HG03097 (cell line): Measurements from ENCODE around the gene SGCE.
A peak's percentile ranks its signal among the peaks of the same experiment; 100 is the strongest.

Source experiments
- ATAC-seq: cut with Tn5 transposase; IDR thresholded peaks from one replicate; pipeline ENCODE4 v1.9.1; 2021; ENCODE audit not compliant: unreplicated experiment, low FRiP score

The SGCE gene

GRCh38 chr7:94632338-94633013 lies 23.5 kb downstream of the SGCE start:
- no peak for ATAC-seq

- no peak for ATAC-seq
Measured at GRCh38 chr7:94630855-94631254, 25.1 kb downstream of the SGCE start.

DNA sequence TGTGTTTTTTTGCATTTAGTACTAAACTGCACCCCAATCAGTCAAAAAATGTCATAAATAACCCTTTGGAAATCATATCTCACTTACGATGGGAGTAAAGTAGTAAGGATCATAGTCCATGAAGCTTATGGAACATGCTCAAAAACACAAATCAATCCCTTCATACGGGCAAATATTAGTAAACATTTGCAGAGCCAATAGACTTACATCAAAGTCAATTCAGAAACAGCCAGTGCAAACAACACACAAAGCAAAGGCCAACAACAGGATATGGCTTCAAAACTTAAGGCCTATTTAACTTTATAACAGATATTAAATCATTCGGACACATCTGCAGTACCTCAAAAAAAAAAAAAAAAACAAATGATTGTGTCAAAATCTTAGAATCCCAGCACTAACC lies 32.1 kb downstream of the SGCE start:
- ATAC-seq, result no peak

DNA sequence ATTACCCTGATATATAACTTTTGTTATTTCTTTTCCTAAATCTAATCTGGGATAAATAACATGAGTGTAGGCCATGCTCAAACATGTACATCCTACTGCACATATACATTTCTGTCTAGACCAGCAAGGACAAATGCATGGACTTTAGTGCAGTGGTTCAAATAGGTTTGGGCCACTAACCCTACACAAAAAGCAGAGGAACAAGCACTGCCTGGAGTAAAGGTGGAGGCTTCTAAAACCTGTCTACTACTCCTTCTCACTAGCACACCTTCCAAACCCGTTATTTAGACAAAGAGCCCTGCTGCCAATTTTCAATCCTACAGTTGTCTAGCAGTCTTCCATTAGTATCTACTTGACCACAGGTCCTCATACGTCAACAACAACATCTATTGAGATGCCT lies 34.8 kb downstream of the SGCE start:
- ATAC-seq, result peak; percentile 6

GRCh38 chr7:94620703-94621118 lies 35.2 kb downstream of the SGCE start:
- ATAC-seq, result peak; percentile 99

DNA sequence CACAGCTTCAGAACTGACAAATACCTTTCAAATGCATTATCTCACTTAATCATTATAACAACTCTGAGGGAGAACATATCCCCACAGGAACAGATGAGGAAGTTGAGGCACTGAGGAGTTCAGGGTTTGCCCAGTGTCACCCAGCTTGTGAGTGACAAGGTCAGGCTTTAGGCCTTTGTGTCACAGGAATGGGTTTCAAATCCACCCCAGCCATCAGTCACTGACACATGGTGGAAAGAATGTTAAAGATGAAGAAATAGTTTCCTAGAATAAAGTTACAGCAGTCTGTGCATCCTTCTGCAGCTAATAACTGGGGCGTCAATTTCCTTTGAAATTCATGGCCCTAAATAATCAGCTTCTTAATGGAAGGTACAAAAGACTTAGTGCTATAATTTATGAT lies 37.8 kb downstream of the SGCE start:
- no peak for ATAC-seq

GRCh38 chr7:94616855-94617254 lies 39.1 kb downstream of the SGCE start:
- no peak for ATAC-seq

- ATAC-seq, result no peak
Measured at GRCh38 chr7:94615666-94616065, 40.3 kb downstream of the SGCE start.

- ATAC-seq, result no peak
Measured at GRCh38 chr7:94612661-94613060, 43.3 kb downstream of the SGCE start.

DNA sequence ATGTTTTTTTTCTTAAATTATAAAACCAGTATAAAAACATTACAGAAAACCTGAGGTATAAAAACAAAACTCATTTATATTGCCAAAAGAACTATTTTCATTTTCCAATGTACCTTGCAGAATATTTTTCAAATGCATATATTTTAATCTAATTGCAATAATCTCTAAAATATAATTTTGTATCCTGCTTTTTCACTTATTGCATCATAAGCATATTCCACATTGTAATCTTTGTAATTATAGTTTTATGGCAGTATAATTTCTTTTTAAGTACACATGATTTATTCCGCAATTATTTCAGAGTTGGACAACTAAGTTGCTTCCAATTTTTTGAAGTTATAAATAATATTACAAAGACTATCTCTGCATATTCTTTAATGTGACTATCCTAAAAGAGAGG lies 43.7 kb downstream of the SGCE start:
- ATAC-seq, result no peak

- no peak for ATAC-seq
Measured at GRCh38 chr7:94609561-94609960, 46.4 kb downstream of the SGCE start.

GRCh38 chr7:94605031-94605430 lies 50.9 kb downstream of the SGCE start:
- ATAC-seq, result no peak

DNA sequence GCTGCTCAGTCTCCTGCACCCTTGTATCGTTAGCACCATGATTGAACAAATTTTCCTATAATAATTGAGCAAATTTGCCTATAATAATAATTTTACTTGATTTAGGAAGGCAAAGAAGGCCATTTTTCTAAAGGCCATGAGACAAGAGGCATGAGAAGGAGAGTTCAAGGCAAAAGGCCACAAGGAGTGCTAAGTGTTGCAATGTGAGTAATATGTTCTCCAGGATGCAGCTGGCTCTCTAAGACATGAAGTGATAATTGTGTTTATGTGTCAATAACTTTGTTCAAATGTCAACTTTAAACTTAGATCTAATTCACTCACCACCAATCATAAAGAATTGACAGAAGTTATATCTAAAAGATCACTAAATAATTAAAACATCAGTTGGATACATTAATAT lies 53.8 kb downstream of the SGCE start:
- ATAC-seq, result no peak

GRCh38 chr7:94600267-94600666 lies 55.7 kb downstream of the SGCE start:
- no peak for ATAC-seq

DNA sequence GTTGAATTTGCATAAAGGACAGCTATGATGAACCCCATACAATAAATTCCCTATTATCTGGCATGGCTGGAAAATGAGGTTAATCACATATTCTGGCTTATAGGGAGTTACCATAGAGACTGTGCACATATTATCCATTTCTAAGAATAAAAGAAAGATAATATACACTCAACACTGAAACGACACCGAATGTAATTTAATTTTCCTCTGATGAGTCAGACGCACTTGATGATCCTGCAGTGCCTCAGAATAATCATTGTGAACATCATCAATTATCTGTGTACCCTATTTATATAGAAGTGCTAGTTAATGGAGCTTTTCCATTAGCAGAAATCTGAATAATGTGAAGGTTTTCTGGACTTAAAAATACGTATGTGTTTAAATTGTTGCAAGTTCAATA lies 60.2 kb downstream of the SGCE start:
- no peak for ATAC-seq

GRCh38 chr7:94594882-94595281 lies 61.1 kb downstream of the SGCE start:
- no peak for ATAC-seq

DNA sequence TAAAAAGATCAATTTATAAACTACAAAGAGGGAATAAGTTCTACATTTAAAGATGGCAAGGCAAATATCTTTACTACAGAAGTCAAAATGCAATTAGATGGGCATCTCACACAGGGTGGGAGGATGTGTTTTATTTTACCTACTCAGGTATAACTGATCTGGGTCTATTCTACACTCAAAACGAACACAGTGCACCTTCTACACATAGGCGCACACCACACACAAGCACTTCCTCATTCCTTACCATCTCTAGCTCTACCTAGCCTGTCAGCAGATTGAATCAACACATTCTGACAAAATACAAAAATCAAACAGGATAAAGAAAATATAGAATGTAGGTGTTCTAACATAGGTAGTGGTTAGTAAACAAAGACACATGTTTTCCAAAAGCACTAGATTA lies 64.8 kb downstream of the SGCE start:
- no peak for ATAC-seq

GRCh38 chr7:94590526-94591162 lies 65.3 kb downstream of the SGCE start:
- no peak for ATAC-seq

GRCh38 chr7:94588075-94588474 lies 67.9 kb downstream of the SGCE start:
- no peak for ATAC-seq

DNA sequence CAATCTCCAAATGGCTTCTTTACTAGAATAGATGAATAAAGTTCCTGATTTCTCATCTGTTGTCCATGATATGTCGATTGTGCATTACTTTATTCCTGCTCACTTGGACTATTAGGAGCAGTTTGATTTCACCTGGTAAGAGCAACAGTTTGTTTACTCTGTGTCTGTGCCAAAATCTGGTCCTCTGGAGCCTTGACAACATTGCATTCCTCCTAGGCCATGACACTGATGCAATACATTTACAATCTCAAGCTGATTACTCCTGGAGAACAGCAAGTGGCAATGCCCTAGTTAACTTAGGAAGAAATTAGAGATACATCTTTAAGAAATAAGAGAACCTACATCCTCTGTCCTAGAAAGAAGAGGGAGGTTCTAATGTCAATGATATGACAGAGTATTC lies 71.8 kb downstream of the SGCE start:
- no peak for ATAC-seq

DNA sequence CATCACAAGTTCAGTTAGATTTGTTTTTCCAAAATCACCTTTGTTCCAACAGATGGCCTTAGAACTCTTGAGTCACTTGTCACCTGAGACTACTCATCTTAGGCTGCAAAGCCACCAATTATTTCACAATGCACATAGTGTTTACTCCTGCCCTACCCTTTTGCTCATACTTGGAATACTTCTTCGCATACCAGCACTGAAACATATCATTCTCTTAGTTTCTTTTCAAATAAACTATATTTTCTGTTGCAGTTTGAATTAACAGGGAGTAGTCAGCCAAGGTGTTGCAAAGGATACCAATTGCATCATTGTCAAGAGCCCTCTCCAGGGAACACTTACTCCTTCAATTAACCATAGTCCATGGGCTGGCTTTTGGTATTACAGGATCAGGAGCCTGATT lies 75.3 kb downstream of the SGCE start:
- no peak for ATAC-seq

DNA sequence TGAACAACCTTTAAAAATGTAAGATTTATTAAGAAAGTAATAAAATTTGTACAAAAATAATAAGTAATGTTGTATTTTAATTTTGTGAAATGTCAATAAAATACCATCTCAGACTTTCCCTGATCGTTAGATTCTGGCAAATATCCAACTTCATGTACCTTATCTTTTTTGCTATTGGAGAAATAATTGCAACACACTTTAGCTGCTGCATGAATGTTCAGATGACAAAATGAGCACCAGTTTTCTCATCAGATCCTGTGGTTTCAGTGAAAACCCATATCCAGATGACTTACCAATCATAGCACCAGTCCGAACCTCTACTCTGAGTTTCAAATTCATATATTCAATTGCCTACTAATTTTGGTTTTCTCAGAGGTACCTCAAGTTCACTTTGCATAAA lies 76.5 kb downstream of the SGCE start:
- ATAC-seq, result no peak

DNA sequence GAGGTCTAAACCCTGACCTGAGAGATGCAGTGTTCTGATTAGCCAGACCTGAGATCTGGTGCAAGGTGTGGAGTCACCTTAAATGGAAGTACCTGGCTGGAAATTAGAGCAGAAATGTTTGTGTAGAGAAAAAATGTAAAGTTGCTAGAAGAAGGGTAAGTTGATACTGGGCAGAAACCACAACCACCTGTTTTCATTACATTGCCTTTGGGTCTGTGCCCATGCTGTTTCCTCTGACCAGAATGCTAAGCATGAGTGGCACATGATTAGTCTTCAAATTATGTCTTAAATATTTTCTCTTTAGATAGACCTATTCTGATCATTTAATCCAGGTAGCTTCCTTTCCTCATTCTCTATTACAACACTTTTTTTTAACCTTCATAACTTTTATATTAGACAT lies 77.3 kb downstream of the SGCE start:
- ATAC-seq, result no peak
